Heart left ventricle (tissue), 13 donors: ENCODE results near the gene THSD7B.

Experiments
- POLR2A ChIP-seq, 2 donors: fragments of 450-650 bp; IDR thresholded peaks; one replicate each; pipeline ENCODE4 v1.6.1; 2017; ENCODE audit warnings: antibody characterized with exemption in 2 of 2, mild to moderate bottlenecking in 2 of 2, moderate library complexity in 2 of 2
- TF ChIP-seq, protein P1 (sequence below), 12 donors: fragments of 200-600 bp; sonication (generic) in 4 of 12; IDR thresholded peaks; one replicate each; pipeline versions ENCODE4 v1.5.0 to v1.8.0; 2018 to 2022; ENCODE audit warnings: antibody characterized with exemption in 12 of 12, mild to moderate bottlenecking in 5 of 12
- donor health status: ischemic (EF 13 %, LVEDD 7.1; RV severe dilation, severe dysfunction).
- donor health status: DM: no; HTN: yes; CAD: no.
- donor health status: DM: no; HTN: no; CAD: no.
- donor health status: ischemic (EF 25% LVEDD 6.9; RV normal size, moderate dysfunction).
- donor health status: ischemic (EF 25% LVEDD 5.7; RV mildly dilated, moderate dysfunction).
- donor health status: ischemic (EF 35%, LVEDD 5.7; RV mildly dilated, moderate dysfunction).
- donor health status: nonischemic (EF 11% LVEDD 7.7; RV severe dilation, severe dysfunction).
- donor health status: DM: yes; HTN: yes; CAD: no.
- donor health status: PGD.
- donor health status: ischemic (EF 29% LVEDD 5.4; RV normal size, mild dysfunction).
- donor health status: nonischemic (EF 23%, LVEDD 6.1; RV moderate dilation, normal function).

DNA sequence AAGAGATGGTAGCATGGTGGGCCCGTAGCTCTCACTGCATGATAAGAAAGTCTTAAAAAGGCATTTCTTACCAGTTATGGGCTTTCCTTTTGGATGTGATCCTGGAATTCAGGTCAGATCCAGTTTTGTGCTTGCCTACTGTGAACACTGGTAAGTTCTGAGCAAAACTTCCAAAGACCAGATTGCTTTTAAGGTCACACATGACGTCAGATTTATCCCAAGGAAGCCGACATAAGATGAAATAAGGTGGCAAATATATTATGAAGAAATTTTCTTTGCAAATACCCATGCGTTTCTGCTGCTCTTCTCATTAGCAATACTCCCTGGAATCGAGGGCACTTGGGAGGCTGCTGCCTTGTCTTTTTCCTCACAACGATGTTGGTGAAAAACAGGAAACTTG is 782.5 kb downstream of the THSD7B start:
- TF ChIP-seq, protein P1, sequence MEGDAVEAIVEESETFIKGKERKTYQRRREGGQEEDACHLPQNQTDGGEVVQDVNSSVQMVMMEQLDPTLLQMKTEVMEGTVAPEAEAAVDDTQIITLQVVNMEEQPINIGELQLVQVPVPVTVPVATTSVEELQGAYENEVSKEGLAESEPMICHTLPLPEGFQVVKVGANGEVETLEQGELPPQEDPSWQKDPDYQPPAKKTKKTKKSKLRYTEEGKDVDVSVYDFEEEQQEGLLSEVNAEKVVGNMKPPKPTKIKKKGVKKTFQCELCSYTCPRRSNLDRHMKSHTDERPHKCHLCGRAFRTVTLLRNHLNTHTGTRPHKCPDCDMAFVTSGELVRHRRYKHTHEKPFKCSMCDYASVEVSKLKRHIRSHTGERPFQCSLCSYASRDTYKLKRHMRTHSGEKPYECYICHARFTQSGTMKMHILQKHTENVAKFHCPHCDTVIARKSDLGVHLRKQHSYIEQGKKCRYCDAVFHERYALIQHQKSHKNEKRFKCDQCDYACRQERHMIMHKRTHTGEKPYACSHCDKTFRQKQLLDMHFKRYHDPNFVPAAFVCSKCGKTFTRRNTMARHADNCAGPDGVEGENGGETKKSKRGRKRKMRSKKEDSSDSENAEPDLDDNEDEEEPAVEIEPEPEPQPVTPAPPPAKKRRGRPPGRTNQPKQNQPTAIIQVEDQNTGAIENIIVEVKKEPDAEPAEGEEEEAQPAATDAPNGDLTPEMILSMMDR (IDR thresholded peaks at IDR 0.05): no peak
- TF ChIP-seq POLR2A (IDR thresholded peaks at IDR 0.05): no peak
